ENCODE measurements around the gene MOV10.
"Not testable (repeated sequence)": the region's sequence is repeated elsewhere in the genome, so short reads cannot be mapped to it uniquely, and the experiment has no call there.

MOV10 gene

DNA sequence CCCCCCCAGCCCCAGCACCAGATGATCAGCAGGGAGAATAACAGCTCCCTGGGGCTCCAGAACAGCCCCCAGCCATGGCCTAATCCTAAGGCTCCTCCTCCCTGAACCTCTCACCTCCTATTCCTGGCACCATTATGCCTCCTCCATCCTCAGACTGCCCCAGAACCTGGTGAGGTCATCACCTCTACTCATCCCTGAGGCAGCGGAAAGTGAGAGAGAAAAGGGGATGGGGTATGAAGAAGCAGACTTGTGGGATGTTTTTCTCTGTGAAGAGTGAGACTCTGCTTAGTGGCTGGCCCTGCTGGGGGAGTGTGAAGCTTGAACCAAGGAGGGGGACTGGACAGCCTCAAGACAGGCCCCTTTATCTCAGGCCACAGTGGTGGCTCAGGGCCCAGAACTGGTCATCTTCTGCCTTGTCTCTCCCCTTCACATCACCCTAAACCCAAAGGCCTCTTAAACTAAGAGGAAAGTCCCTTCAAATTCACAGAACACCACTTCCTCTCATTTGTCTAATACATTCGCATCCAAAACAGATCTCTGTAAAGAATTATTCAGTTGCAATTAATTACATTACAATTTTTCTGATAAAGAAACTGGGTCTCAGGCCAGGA lies 42.9 kb downstream of the MOV10 start:
- no peak overlapping the region for H3K4me3 ChIP-seq (ENCODE audit: low read depth, low read length)
- TF ChIP-seq, protein P1, sequence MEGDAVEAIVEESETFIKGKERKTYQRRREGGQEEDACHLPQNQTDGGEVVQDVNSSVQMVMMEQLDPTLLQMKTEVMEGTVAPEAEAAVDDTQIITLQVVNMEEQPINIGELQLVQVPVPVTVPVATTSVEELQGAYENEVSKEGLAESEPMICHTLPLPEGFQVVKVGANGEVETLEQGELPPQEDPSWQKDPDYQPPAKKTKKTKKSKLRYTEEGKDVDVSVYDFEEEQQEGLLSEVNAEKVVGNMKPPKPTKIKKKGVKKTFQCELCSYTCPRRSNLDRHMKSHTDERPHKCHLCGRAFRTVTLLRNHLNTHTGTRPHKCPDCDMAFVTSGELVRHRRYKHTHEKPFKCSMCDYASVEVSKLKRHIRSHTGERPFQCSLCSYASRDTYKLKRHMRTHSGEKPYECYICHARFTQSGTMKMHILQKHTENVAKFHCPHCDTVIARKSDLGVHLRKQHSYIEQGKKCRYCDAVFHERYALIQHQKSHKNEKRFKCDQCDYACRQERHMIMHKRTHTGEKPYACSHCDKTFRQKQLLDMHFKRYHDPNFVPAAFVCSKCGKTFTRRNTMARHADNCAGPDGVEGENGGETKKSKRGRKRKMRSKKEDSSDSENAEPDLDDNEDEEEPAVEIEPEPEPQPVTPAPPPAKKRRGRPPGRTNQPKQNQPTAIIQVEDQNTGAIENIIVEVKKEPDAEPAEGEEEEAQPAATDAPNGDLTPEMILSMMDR (IDR thresholded peaks at IDR 0.05; ENCODE audit: low read depth, low read length, missing control alignments) = peak; percentile 3
- DNase-seq (ENCODE audit: low read depth) = no peak

DNA sequence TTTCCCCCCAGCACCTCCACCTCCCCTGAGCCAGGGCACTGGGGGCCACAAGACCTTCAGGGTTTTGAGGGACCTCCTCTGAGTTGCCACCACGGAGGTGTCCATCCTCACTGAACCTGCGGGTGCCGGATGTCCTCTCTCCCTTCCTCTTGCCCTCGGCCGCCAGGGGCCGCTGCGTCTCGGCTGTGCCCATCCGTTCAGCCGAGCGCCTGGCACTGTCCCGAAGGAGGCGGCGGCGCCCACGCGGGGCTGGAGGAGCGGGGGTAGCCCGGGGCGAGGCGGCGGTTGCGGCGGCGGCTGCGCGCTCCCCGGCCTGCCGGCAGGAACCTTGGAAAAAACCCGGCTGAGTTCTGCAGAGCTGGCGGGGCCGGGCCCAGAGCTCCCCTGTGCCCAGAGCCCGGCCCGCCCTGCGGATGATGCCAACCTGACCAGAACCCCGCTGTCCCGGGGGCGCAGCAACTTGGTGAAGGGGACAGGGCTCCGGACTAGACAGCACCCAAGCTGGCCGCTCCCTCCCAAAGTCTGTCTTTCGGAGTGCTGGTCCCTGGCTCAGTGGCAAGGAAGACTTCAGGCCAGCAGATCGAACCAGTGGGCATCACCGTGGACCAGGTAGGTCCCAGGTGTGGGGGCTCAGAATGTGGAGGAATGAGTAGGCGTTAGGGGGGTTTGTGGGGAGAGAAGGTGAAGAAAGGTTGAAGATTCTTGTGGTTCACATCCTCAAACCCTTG lies 44.4 kb downstream of the MOV10 start:
- DNase-seq (ENCODE audit: low read depth) = no peak
- H3K4me3 ChIP-seq (ENCODE audit: low read depth, low read length) = no peak overlapping the region
- TF ChIP-seq, protein P1 (IDR thresholded peaks at IDR 0.05; ENCODE audit: low read depth, low read length, missing control alignments) = peak; percentile 89

DNA sequence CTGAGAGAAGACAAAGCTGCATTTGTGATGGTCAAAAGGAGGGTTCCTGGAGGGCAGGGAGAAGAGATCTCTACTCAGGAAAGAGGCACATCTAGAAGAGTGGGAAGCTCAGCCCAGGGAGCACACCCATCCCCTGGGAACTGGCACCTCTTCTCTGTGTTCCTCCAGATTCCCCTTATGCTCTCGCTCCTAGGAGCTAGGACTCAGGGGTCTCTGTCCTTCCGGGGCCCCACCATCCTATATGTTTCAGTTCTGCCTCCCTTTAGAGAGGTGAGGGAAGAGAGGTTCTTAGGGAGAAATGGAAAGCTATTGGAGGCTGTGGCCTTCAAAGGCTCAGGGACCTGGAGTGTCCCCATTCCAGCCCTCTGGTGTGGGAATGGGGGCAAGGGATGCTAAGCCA lies 45.2 kb downstream of the MOV10 start:
- H3K4me3 ChIP-seq (ENCODE audit: low read depth, low read length) = no peak overlapping the region
- TF ChIP-seq, protein P1 (IDR thresholded peaks at IDR 0.05; ENCODE audit: low read depth, low read length, missing control alignments) = no peak
- no peak for DNase-seq (ENCODE audit: low read depth)

DNA sequence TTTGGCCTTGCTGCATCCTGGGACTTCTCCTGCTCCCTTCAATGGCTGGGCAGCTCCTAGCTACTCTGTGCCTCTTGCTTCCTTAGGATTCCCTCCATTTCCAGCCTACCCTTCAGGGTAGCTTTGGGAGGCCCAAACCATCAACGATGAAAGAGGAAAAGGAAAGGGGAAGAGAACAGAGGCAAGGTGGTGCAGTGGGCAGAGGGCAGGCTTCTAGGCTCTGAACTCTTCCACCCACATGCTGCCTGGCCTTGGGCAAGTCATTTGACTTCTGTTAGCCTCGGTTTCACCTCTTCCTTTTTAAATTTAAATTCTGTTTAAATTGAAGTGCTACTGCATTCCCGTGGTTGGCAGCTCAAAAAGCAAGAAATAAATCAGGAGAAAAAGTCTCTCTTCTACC lies 46.3 kb downstream of the MOV10 start:
- no peak for DNase-seq (ENCODE audit: low read depth)
- no peak overlapping the region for H3K4me3 ChIP-seq (ENCODE audit: low read depth, low read length)
- TF ChIP-seq, protein P1 (IDR thresholded peaks at IDR 0.05; ENCODE audit: low read depth, low read length, missing control alignments) = no peak

DNA sequence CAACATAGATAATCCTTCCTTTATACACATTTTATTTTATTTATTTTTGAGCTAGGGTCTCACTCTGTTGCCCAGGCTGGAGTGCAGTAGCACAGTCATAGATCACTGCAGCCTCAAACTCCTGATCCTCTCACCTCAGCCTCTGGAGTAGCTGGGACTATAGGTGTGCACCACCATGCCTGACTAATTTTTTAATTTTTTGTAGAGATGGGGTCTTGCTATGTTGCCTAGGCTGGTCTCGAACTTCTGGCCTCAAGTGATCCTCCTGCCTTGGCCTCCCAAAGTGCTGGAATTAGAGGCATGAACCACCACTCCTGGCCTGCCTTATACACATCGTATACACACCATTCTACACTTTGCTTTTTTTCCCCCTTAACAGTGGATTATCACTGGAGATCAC lies 46.8 kb downstream of the MOV10 start:
- not testable (repeated sequence) for H3K4me3 ChIP-seq (ENCODE audit: low read depth, low read length); DNase-seq (ENCODE audit: low read depth)

DNA sequence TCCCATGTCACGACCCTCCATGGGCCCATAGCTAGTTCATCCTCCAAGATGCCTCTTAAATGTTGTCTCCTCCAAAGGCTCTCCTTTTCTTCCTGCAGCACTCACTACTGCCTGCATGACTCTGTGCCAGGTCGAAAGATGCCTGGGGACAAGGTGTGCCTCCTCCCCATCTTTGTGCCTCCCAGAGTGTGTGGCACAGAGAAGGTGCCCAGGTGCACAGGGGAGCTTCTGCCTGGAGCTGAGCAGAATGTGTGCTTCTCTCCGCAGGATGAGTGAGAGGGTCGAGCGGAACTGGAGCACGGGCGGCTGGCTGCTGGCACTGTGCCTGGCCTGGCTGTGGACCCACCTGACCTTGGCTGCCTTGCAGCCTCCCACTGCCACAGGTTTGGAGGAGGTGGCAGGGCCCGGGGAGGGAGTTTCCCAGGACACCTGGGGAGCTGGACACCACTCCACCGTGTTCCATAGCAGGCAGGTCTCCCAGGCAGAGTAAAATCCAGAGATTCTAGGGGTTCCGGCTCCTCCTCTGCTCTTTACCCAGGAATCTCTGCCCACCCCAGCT lies 47.6 kb downstream of the MOV10 start:
- TF ChIP-seq, protein P1 (IDR thresholded peaks at IDR 0.05; ENCODE audit: low read depth, low read length, missing control alignments) = no peak
- DNase-seq (ENCODE audit: low read depth) = no peak
- H3K4me3 ChIP-seq (ENCODE audit: low read depth, low read length) = no peak overlapping the region

DNA sequence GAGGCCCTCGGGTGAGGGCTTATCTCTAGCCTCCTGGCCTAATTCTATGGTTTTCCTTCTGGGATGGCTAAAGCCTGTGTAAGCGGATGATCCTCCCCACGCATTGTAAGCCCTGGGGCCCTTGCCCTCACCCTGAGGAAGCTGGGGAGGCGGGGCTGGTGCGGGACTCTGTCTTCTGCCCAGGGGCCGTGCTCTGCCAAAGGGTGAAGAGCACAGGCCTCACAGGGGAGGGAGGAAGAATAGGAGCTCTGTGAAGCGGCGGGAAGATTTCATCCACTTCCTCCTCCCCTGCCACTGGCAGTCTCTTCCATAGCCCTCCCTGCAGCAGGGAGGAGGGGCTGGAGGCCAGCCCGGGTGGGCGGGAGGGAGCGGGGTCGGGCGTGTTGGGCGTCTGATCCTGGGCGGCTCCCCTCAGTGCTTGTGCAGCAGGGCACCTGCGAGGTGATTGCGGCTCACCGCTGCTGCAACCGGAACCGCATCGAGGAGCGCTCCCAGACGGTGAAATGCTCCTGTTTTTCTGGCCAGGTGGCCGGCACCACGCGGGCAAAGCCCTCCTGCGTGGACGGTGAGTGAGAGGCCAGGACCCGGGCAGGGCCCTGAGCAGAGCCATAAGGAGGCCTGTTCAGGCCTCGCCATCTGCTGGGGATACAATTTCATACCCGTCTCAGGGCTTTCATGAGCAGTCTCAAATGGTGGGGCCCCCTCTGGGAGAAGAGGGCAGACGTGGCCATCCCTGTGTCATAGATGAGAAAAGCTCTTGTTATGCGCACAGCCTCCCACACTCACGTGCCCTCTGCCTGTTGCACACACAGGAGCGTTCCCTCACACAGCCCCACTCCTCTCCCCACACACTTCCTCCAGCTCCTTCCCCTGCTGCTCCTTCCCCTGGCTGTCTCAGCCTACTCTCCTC lies 48.4 kb downstream of the MOV10 start:
- no peak for DNase-seq (ENCODE audit: low read depth)
- TF ChIP-seq, protein P1 (IDR thresholded peaks at IDR 0.05; ENCODE audit: low read depth, low read length, missing control alignments) = no peak
- H3K4me3 ChIP-seq (ENCODE audit: low read depth, low read length) = no peak overlapping the region
